ENCODE measurements around the gene SNTB2. TPM values are rescaled to one million over a fixed set of nuclear protein-coding genes. Genes with fewer than 3 reads are reported as not detected.

SNTB2 gene
- polyA plus RNA-seq, 3 donors, result 1.2 to 6.0 (median 5.0) TPM

DNA sequence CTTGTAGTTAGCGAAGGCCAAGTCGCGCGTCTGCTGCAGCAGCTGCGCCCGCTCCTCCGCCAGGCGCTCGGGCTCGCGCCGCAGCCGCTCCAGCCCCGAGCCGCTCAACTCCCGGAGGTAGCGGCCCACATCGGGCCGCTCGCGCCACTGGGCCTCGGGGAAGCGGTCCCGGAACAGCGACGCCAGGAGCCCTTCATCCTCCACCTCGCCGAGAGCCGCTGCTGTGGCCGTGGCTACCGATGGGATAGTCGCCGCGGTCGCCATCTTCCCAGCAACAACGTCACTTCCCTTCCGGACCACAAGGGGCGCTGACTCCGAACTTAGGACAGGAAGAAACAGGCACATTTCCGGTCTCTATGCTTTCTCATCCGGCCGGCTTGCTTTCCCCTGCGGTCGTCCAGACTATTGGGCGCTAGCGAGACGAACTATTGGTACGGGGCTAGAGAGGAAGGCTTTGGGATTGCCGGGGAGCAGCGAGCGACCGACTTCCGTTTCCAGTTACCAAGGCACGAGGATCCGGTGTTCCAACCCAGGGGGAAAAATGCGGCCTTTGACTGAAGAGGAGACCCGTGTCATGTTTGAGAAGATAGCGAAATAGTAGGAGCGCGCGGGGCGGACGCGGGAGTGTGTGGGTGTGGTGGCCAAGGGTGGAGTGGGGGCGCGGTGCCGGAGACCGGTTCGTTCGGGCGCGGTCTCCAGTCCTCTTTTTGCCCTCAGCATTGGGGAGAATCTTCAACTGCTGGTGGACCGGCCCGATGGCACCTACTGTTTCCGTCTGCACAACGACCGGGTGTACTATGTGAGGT lies 152.5 kb downstream of the SNTB2 start, which contains the start of the genes COG8 and NIP7:
Gene COG8 (minus strand): TSS at position 276 of the 806 bp plus-strand sequence. CDS start 12 bp downstream, at position 264.
Gene NIP7 (plus strand): TSS at position 484 of the 806 bp plus-strand sequence. CDS start 58 bp downstream, at position 542.
- no peaks in the 10 kb centered on the region for H3K27me3 ChIP-seq (ENCODE audit: control insufficient read depth in 2 of 2, insufficient read depth in 2 of 2, low read length in 2 of 2)
- peak within 1 kb of the TSS; percentile 99 to 100 for H3K4me3 Mint-ChIP-seq
- H3K4me3 ChIP-seq (replicated peaks in 1 of 3; ENCODE audit: low read depth in 2 of 3, low read length in 3 of 3), result peak within 1 kb of the TSS; percentile 80 to 93 (median 88)
- peak within 1 kb of the TSS; percentile 93 for H3K4me2 ChIP-seq (replicated peaks; ENCODE audit: extremely low read depth, low read length, poor library complexity, severe bottlenecking)
- peaks cover 25% of the 10 kb centered on the region for H3K4me1 Mint-ChIP-seq
- intact Hi-C loops (cut with micrococcal nuclease), result loop anchor here (5.0 kb wide), 2 partner anchors 43 to 48 kb away; partner anchors contain the start of gene TERF2 (in 1 of the 2)
- TF ChIP-seq, protein P1, sequence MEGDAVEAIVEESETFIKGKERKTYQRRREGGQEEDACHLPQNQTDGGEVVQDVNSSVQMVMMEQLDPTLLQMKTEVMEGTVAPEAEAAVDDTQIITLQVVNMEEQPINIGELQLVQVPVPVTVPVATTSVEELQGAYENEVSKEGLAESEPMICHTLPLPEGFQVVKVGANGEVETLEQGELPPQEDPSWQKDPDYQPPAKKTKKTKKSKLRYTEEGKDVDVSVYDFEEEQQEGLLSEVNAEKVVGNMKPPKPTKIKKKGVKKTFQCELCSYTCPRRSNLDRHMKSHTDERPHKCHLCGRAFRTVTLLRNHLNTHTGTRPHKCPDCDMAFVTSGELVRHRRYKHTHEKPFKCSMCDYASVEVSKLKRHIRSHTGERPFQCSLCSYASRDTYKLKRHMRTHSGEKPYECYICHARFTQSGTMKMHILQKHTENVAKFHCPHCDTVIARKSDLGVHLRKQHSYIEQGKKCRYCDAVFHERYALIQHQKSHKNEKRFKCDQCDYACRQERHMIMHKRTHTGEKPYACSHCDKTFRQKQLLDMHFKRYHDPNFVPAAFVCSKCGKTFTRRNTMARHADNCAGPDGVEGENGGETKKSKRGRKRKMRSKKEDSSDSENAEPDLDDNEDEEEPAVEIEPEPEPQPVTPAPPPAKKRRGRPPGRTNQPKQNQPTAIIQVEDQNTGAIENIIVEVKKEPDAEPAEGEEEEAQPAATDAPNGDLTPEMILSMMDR (IDR thresholded peaks at IDR 0.05), result peak; percentile 88
- peaks cover 42% of the 10 kb centered on the region for H3K79me2 ChIP-seq (ENCODE audit: insufficient read depth, low read length)
- H3K27ac ChIP-seq (ENCODE audit: low read depth in 1 of 2, low read length in 2 of 2), result peak within 1 kb of the TSS; percentile 78 to 87
- H3K9ac ChIP-seq (ENCODE audit: insufficient read depth, low read length, poor library complexity, severe bottlenecking), result peak within 1 kb of the TSS; percentile 84
- peaks cover 20 to 33% of the 10 kb centered on the region in 2 donors for H3K4me1 ChIP-seq (ENCODE audit: control insufficient read depth in 1 of 2, insufficient read depth in 2 of 2, low read length in 2 of 2)
- H2AFZ ChIP-seq (ENCODE audit: insufficient read depth, low read depth, low read length, poor library complexity, severe bottlenecking), result peak within 1 kb of the TSS; percentile 89
- peaks cover 0 to 3% (median 0%) of the 10 kb centered on the region in 3 donors for H3K27me3 Mint-ChIP-seq (ENCODE audit: low read depth in 3 of 3)
- H3K36me3 Mint-ChIP-seq, result peaks cover 44 to 49% of the 10 kb centered on the region in 2 donors
- peak; percentile 93 to 96 (median 94) for DNase-seq
- H3K9me3 Mint-ChIP-seq, result no peaks in the 10 kb centered on the region
- H3K27ac Mint-ChIP-seq, result peak within 1 kb of the TSS; percentile 93 to 99 (median 96)
- WGBS (ENCODE audit: insufficient coverage), result under 1% methylated on average over 72 of the region's 77 CpGs
- H3K9me3 ChIP-seq (replicated peaks in 1 of 2; ENCODE audit: control insufficient read depth in 1 of 2, insufficient read depth in 1 of 2, low read length in 2 of 2), result no peaks in the 10 kb centered on the region
- no peaks in the 10 kb centered on the region for H4K20me1 ChIP-seq (ENCODE audit: insufficient read depth, low read length)
- peaks cover 32 to 55% of the 10 kb centered on the region in 2 donors for H3K36me3 ChIP-seq (replicated peaks in 1 of 2; ENCODE audit: control insufficient read depth in 1 of 2, insufficient read depth in 2 of 2, low read length in 2 of 2)

DNA sequence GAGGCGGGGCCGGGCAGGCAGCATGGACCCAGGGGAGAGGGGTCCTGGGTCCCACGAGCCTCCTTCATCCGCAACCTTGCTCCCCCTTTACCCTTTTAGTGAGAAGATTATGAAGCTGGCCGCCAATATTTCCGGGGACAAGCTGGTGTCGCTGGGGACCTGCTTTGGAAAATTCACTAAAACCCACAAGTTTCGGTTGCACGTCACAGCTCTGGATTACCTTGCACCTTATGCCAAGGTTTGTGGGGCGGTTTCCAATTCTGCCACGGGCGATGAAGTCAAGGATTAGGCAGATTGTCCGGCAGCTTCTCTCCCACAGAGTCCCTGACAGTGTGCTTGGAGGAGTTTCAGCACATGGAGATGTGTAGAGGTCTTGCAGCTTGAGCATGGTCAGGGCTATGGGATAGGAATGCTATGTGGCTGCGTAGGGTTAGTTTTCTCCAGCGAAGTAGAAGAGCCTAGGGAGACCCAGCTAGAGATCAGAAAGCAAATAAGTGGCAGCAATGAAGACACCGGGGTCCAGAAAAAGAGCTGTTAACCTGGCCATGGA lies 153.2 kb downstream of the SNTB2 start:
- Histone ChIP-seq H3K9me3 (replicated peaks in 1 of 2; ENCODE audit: control insufficient read depth in 1 of 2, insufficient read depth in 1 of 2, low read length in 2 of 2) (no peaks in the 10 kb centered on the region), H4K20me1 (ENCODE audit: insufficient read depth, low read length) (no peaks in the 10 kb centered on the region), H3K9ac (ENCODE audit: insufficient read depth, low read length, poor library complexity, severe bottlenecking) (peak overlapping the region; percentile 84), H3K27me3 (ENCODE audit: control insufficient read depth in 2 of 2, insufficient read depth in 2 of 2, low read length in 2 of 2) (no peaks in the 10 kb centered on the region), H3K27ac (ENCODE audit: low read depth in 1 of 2, low read length in 2 of 2) (peak overlapping the region; percentile 78 to 87), H3K79me2 (ENCODE audit: insufficient read depth, low read length) (peaks cover 42% of the 10 kb centered on the region), H2AFZ (ENCODE audit: insufficient read depth, low read depth, low read length, poor library complexity, severe bottlenecking) (peak overlapping the region; percentile 89), H3K4me3 (replicated peaks in 1 of 3; ENCODE audit: low read depth in 2 of 3, low read length in 3 of 3) (peak overlapping the region; percentile 80 to 93 (median 88)), H3K4me1 (ENCODE audit: control insufficient read depth in 1 of 2, insufficient read depth in 2 of 2, low read length in 2 of 2) (peaks cover 20 to 34% of the 10 kb centered on the region in 2 donors), H3K4me2 (replicated peaks; ENCODE audit: extremely low read depth, low read length, poor library complexity, severe bottlenecking) (peak overlapping the region; percentile 93), H3K36me3 (replicated peaks in 1 of 2; ENCODE audit: control insufficient read depth in 1 of 2, insufficient read depth in 2 of 2, low read length in 2 of 2) (peaks cover 25 to 48% of the 10 kb centered on the region in 2 donors)
- DNase-seq, result no peak
- TF ChIP-seq, protein P1 (IDR thresholded peaks at IDR 0.05), result no peak
- Mint-ChIP-seq H3K36me3 (peaks cover 38 to 43% of the 10 kb centered on the region in 2 donors), H3K4me1 (peaks cover 27% of the 10 kb centered on the region), H3K9me3 (no peaks in the 10 kb centered on the region), H3K27ac (peak overlapping the region; percentile 93 to 99 (median 96)), H3K27me3 (ENCODE audit: low read depth in 3 of 3) (peaks cover 0 to 3% (median 0%) of the 10 kb centered on the region in 3 donors), H3K4me3 (peak overlapping the region; percentile 99 to 100)
- WGBS (ENCODE audit: insufficient coverage), result 15% methylated on average over 11 of the region's 16 CpGs
- intact Hi-C loops (cut with micrococcal nuclease), result no loop called here
